Activated T-cell treated with anti-CD3 and anti-CD28 coated beads for 48 hours (primary cell): ENCODE measurements around the gene ZBTB17.
"Not testable (repeated sequence)": the region's sequence is repeated elsewhere in the genome, so short reads cannot be mapped to it uniquely, and the experiment has no call there.

Experiments
- DNase-seq: peaks from one replicate; pipeline ENCODE4 v3.0.0-alpha.2; 2020; ENCODE audit warnings: low read depth

Gene ZBTB17

GRCh38 chr1:16011936-16012589 is 36.2 kb upstream of the ZBTB17 start:
- DNase-seq = no peak

GRCh38 chr1:16010837-16011236 is 34.9 kb upstream of the ZBTB17 start:
- no peak for DNase-seq

GRCh38 chr1:16009678-16010077 is 33.8 kb upstream of the ZBTB17 start:
- no peak for DNase-seq

- DNase-seq = peak; percentile 60
These were observed 33.1 kb upstream of the ZBTB17 start for GRCh38 chr1:16009030-16009460.

- no peak for DNase-seq
These were observed 31.9 kb upstream of the ZBTB17 start for GRCh38 chr1:16007671-16008341.

GRCh38 chr1:16006552-16007485 is 30.9 kb upstream of the ZBTB17 start:
- DNase-seq = no peak

GRCh38 chr1:16006010-16006409 is 30.1 kb upstream of the ZBTB17 start:
- no peak for DNase-seq

- no peak for DNase-seq
These were observed 29.7 kb upstream of the ZBTB17 start for GRCh38 chr1:16005597-16005996.

GRCh38 chr1:16001274-16001673 is 25.4 kb upstream of the ZBTB17 start:
- DNase-seq = not testable (repeated sequence)

- no peak for DNase-seq
These were observed 23.0 kb upstream of the ZBTB17 start for GRCh38 chr1:15998929-15999328.

- no peak for DNase-seq
These were observed 21.9 kb upstream of the ZBTB17 start for GRCh38 chr1:15997637-15998280.

GRCh38 chr1:15997076-15997585 is 21.2 kb upstream of the ZBTB17 start:
- DNase-seq = no peak

GRCh38 chr1:15994590-15995351 is 18.9 kb upstream of the ZBTB17 start:
- peak; percentile 47 for DNase-seq

GRCh38 chr1:15994081-15994480 is 18.2 kb upstream of the ZBTB17 start:
- no peak for DNase-seq

GRCh38 chr1:15993666-15994065 is 17.8 kb upstream of the ZBTB17 start:
- no peak for DNase-seq

- DNase-seq = no peak
These were observed 16.9 kb upstream of the ZBTB17 start for GRCh38 chr1:15992582-15993500.

- DNase-seq = no peak
These were observed 16.3 kb upstream of the ZBTB17 start for GRCh38 chr1:15992187-15992553.

- no peak for DNase-seq
These were observed 15.7 kb upstream of the ZBTB17 start for GRCh38 chr1:15991427-15992186.

- no peak for DNase-seq
These were observed 13.9 kb upstream of the ZBTB17 start for GRCh38 chr1:15989776-15990175.
